ENCODE results near the gene PBRM1. TPM values are rescaled to one million over a fixed set of nuclear protein-coding genes. Genes with fewer than 3 reads are reported as not detected.
A peak's percentile ranks its signal among the peaks of the same experiment; 100 is the strongest.

Gene PBRM1
- total and polyA plus RNA-seq, 2 experiments from 2014 or later, result 57.5 to 72.5 TPM

DNA sequence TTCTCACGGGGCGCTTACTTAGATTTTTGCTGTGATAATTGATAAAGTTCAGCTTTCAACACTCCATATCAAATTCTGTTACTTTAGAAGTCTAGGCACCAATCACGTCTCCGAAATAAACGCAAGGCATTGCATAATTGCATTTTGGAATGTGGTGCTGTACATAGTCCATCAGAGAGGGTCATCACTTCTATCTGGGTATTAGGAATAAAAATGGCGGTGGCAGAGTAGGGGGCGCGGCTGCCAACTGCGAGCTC is 149.7 kb downstream of the PBRM1 start (continued):
- TF ChIP-seq, protein P1, sequence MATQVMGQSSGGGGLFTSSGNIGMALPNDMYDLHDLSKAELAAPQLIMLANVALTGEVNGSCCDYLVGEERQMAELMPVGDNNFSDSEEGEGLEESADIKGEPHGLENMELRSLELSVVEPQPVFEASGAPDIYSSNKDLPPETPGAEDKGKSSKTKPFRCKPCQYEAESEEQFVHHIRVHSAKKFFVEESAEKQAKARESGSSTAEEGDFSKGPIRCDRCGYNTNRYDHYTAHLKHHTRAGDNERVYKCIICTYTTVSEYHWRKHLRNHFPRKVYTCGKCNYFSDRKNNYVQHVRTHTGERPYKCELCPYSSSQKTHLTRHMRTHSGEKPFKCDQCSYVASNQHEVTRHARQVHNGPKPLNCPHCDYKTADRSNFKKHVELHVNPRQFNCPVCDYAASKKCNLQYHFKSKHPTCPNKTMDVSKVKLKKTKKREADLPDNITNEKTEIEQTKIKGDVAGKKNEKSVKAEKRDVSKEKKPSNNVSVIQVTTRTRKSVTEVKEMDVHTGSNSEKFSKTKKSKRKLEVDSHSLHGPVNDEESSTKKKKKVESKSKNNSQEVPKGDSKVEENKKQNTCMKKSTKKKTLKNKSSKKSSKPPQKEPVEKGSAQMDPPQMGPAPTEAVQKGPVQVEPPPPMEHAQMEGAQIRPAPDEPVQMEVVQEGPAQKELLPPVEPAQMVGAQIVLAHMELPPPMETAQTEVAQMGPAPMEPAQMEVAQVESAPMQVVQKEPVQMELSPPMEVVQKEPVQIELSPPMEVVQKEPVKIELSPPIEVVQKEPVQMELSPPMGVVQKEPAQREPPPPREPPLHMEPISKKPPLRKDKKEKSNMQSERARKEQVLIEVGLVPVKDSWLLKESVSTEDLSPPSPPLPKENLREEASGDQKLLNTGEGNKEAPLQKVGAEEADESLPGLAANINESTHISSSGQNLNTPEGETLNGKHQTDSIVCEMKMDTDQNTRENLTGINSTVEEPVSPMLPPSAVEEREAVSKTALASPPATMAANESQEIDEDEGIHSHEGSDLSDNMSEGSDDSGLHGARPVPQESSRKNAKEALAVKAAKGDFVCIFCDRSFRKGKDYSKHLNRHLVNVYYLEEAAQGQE (IDR thresholded peaks at IDR 0.05; ENCODE audit: unreplicated experiment), result no peak
- TF ChIP-seq, protein P2, sequence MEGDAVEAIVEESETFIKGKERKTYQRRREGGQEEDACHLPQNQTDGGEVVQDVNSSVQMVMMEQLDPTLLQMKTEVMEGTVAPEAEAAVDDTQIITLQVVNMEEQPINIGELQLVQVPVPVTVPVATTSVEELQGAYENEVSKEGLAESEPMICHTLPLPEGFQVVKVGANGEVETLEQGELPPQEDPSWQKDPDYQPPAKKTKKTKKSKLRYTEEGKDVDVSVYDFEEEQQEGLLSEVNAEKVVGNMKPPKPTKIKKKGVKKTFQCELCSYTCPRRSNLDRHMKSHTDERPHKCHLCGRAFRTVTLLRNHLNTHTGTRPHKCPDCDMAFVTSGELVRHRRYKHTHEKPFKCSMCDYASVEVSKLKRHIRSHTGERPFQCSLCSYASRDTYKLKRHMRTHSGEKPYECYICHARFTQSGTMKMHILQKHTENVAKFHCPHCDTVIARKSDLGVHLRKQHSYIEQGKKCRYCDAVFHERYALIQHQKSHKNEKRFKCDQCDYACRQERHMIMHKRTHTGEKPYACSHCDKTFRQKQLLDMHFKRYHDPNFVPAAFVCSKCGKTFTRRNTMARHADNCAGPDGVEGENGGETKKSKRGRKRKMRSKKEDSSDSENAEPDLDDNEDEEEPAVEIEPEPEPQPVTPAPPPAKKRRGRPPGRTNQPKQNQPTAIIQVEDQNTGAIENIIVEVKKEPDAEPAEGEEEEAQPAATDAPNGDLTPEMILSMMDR (conservative IDR thresholded peaks at IDR 0.05; ENCODE audit: low read depth in 2 of 2), result no peak
- no peak for TF ChIP-seq STAT1 (IDR thresholded peaks at IDR 0.05; ENCODE audit: unreplicated experiment)
- TF ChIP-seq POLR2AphosphoS5 (IDR thresholded peaks at IDR 0.05; ENCODE audit: low read depth), result no peak

DNA sequence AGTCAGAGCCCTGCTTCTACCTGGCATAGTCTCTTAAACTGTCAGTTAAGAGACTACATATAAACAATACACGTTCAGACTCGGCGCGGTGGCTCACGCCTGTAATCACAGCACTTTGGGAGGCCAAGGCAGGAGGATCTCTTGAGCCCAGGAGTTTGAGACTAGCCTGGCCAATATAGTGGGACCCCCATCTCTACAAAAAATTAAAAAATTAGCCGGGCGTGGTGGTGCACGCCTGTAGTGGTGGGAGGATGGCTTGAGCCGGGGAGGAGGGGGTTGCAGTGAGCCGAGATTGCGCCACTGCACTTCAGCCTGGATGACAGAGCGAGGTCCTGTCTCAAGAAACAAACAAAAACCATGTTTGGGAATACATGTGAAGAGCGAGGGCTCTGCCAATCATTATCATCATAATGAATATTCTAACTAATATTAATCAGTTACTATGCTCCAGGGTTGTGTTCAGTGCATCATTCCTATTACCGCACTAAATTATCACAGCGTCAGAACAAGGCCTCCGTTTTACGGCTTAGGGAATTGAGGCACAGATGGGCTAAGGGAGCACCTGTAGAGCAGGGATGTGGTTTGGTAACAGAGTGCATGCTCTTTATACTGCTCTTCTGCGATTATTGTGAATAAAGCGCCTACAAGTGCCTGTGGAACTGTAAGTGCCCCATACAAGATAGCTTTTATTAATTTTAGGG is 150.2 kb downstream of the PBRM1 start:
- peaks cover 18% of the 10 kb centered on the region for H3F3A ChIP-seq (replicated peaks; ENCODE audit: low read depth)
- peak overlapping the region; percentile 79 for H3K4me3 ChIP-seq
- DNase-seq (ENCODE audit: low spot score) (no peak), ATAC-seq (no peak)
- H3K4me2 ChIP-seq, result peak overlapping the region; percentile 86
- H3K4me3 Mint-ChIP-seq, result peak overlapping the region; percentile 81; the same call in 1 of the 3 replicates
- H3K36me3 Mint-ChIP-seq (ENCODE audit: low read depth), result peaks cover 15% of the 10 kb centered on the region
- H3K27ac Mint-ChIP-seq, result no peak overlapping the region
- no peak overlapping the region for H2AFZ ChIP-seq
- peaks cover 2% of the 10 kb centered on the region; the same call in 1 of the 2 replicates for H3K36me3 ChIP-seq (ENCODE audit: insufficient read depth)
- H3K27me3 Mint-ChIP-seq (ENCODE audit: insufficient read depth, low read depth, poor library complexity), result peaks cover 23% of the 10 kb centered on the region
- no peak overlapping the region for H3K27ac ChIP-seq (ENCODE audit: low read depth)
- H4K20me1 ChIP-seq (replicated peaks; ENCODE audit: insufficient read depth), result peaks cover 36% of the 10 kb centered on the region
- H3K4me1 ChIP-seq (ENCODE audit: insufficient read depth), result peaks cover 43% of the 10 kb centered on the region
- H3K9me2 ChIP-seq (ENCODE audit: insufficient read depth), result no peaks in the 10 kb centered on the region
- peaks cover 40% of the 10 kb centered on the region for H3K4me1 Mint-ChIP-seq
- peaks cover 62% of the 10 kb centered on the region for H3K79me2 ChIP-seq (replicated peaks; ENCODE audit: insufficient read depth)
- H3K27me3 ChIP-seq (ENCODE audit: insufficient read depth), result no peaks in the 10 kb centered on the region
- H3K9me3 Mint-ChIP-seq, result no peaks in the 10 kb centered on the region
- TF ChIP-seq ZNF114 (CRISPR knock-in tag; IDR thresholded peaks at IDR 0.05) (no peak), POLR2AphosphoS5 (IDR thresholded peaks at IDR 0.05; ENCODE audit: low read depth) (no peak), EZH2 (IDR thresholded peaks at IDR 0.05; ENCODE audit: low read depth, unreplicated experiment) (no peak), NANOG (IDR thresholded peaks at IDR 0.05; ENCODE audit: borderline replicate concordance) (no peak), STAT1 (IDR thresholded peaks at IDR 0.05; ENCODE audit: unreplicated experiment) (no peak), ZNF331 (CRISPR knock-in tag; IDR thresholded peaks at IDR 0.05; ENCODE audit: low read depth) (no peak), CREB1 (CRISPR knock-in tag; IDR thresholded peaks at IDR 0.05; ENCODE audit: low read depth) (no peak), EZH2phosphoT487 (IDR thresholded peaks at IDR 0.05; ENCODE audit: unreplicated experiment) (no peak), JUNB (IDR thresholded peaks at IDR 0.05; ENCODE audit: unreplicated experiment) (no peak)
- TF ChIP-seq, protein P3, sequence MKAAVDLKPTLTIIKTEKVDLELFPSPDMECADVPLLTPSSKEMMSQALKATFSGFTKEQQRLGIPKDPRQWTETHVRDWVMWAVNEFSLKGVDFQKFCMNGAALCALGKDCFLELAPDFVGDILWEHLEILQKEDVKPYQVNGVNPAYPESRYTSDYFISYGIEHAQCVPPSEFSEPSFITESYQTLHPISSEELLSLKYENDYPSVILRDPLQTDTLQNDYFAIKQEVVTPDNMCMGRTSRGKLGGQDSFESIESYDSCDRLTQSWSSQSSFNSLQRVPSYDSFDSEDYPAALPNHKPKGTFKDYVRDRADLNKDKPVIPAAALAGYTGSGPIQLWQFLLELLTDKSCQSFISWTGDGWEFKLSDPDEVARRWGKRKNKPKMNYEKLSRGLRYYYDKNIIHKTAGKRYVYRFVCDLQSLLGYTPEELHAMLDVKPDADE (IDR thresholded peaks at IDR 0.05), result no peak
- TF ChIP-seq, protein P2 (conservative IDR thresholded peaks at IDR 0.05; ENCODE audit: low read depth in 2 of 2), result no peak

Measured in GM23338 (cell line).